WTC11 (cell line): ENCODE results near the gene PTPRO.

Source experiments
- CBFB ChIP-seq: sonication (generic); formaldehyde crosslinking; IDR thresholded peaks from 2 replicates; pipeline ENCODE4 v1.8.1; 2022; ENCODE audit warnings: mild to moderate bottlenecking, low read depth, missing genetic modification reagents
- FOXJ3 ChIP-seq: sonication (generic); formaldehyde crosslinking; IDR thresholded peaks from 2 replicates; pipeline ENCODE4 v1.9.0; 2021; ENCODE audit warnings: missing genetic modification reagents, mild to moderate bottlenecking, borderline replicate concordance
- FOXP1 ChIP-seq: sonication (generic); formaldehyde crosslinking; IDR thresholded peaks from 2 replicates; pipeline ENCODE4 v1.8.0; 2022; ENCODE audit warnings: missing genetic modification reagents, mild to moderate bottlenecking, moderate library complexity, borderline replicate concordance
- ZNF263 ChIP-seq: sonication (generic); formaldehyde crosslinking; IDR thresholded peaks from 2 replicates; pipeline ENCODE4 v1.8.1; 2022; ENCODE audit warnings: low read depth, mild to moderate bottlenecking, moderate library complexity, missing genetic modification reagents
- TF ChIP-seq, protein P1 (sequence below): fragments of 200-600 bp; IDR thresholded peaks from 2 replicates; pipeline ENCODE4 v1.8.0; 2022; ENCODE audit warnings: antibody characterized with exemption

DNA sequence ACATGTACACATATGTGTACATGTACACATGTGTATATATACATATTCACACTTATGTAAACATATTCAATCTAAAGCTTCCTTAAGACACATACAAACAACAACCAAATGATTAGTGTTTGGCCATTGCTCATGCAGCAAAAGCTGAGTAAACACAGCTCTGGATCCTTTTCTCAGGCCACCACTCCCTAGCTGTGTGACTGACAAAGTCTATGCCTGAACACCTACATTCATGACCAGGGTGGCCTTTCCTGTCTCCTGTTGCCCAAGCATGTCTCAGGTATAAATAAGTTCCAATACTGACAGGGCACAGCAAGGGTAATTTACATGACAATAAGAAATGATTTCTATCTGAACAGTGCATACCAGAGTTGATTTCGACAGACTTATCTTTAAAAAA is 1.4 kb upstream of the PTPRO start:
- TF ChIP-seq, protein P1, sequence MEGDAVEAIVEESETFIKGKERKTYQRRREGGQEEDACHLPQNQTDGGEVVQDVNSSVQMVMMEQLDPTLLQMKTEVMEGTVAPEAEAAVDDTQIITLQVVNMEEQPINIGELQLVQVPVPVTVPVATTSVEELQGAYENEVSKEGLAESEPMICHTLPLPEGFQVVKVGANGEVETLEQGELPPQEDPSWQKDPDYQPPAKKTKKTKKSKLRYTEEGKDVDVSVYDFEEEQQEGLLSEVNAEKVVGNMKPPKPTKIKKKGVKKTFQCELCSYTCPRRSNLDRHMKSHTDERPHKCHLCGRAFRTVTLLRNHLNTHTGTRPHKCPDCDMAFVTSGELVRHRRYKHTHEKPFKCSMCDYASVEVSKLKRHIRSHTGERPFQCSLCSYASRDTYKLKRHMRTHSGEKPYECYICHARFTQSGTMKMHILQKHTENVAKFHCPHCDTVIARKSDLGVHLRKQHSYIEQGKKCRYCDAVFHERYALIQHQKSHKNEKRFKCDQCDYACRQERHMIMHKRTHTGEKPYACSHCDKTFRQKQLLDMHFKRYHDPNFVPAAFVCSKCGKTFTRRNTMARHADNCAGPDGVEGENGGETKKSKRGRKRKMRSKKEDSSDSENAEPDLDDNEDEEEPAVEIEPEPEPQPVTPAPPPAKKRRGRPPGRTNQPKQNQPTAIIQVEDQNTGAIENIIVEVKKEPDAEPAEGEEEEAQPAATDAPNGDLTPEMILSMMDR, result no peak
- TF ChIP-seq CBFB (CRISPR knock-in tag) (no peak), FOXJ3 (CRISPR knock-in tag) (no peak), FOXP1 (CRISPR knock-in tag) (no peak), ZNF263 (CRISPR knock-in tag) (no peak)
